ENCODE data around the gene ICE2.

ICE2 gene

DNA sequence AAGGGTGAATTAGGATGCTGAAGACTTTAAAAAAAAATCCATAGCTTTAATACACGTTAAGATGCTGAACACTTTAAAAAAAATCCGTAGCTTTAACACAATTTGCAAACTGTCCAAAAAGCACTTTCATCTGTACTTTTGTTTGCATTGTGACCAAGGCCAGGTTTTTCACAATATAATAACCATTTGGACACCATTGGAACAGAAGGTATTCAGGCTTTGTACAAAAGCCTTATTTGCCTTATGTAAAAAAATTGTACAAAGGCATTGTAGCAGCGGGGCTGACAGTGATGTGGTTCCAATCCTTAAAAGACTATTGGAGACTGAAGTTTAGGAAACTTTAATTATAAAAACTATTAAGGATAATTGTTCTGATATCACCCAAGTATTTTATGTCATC is 15.2 kb upstream of the ICE2 start:
- no peak for DNase-seq

DNA sequence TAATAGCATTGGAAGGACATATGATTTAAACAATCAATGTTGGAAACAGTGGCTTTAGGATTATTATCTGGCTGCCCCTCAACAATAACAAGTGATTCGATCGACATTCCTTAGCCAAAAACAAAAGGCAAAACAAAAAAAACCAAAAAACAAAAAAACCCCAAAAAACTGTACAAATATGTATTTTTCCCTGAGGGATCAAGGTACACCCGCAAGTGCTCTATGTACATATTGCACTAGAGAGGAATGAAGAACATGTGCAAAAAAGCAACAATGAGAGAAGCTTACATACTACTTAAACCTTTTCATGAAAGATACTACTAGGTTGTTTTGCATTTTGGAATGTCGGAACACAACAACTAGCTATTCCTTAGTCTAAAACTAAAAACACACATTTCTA is 14.2 kb upstream of the ICE2 start:
- no peak for DNase-seq

DNA sequence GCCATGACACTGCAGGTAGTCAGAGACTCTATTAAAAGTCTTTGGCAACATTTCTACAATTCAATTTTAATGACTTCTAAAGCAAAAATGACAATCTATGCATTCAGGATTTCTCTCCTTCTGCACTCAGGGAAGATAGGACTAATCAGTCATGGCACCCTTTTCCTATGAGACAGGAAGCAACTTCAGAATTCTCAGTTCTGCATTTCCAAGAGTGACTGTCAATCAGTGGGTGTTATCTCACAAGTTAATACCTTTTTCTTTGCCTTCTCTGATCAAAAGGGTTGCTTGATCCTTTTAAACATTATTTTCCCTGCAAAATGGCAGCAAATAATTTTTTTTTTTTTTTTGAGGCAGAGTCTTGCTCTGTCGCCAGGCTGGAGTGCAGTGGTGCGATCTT is 7.8 kb upstream of the ICE2 start:
- no peak for DNase-seq

DNA sequence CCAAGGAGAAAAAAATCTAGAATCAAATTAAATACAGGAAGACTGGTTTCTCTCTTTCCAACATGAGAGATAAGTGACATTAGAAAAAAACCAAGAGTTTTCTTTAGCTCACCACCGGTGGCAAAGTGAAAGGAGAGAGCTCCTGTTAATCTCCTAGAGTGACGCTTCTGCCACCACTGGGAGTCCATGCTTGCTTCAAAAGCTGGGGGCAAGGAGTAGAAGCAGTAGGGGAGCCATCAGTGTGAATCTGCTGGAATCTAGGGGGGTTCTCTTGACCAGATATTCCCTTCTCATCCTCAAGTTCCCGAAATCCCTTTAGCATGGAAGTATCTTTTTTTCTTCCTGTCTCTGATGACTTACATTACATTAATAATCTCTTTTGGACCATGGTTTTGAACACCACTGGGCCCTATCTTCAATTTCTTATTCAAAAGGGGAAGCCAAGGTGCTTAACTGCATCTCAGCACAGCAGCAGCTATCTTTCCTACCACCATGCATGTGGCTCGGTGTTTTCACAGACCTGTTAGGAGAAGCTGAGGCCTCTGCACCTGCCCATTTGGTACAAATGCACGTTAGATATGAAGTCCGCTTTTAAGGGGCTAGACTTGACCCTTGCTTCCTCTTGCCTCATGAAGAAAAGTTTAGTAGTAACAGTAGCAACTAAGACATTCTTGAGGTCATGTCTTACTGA is 6.6 kb upstream of the ICE2 start:
- no peak for DNase-seq

GRCh38 chr15:60483042-60483441 is 4.1 kb upstream of the ICE2 start:
- DNase-seq: no peak

DNA sequence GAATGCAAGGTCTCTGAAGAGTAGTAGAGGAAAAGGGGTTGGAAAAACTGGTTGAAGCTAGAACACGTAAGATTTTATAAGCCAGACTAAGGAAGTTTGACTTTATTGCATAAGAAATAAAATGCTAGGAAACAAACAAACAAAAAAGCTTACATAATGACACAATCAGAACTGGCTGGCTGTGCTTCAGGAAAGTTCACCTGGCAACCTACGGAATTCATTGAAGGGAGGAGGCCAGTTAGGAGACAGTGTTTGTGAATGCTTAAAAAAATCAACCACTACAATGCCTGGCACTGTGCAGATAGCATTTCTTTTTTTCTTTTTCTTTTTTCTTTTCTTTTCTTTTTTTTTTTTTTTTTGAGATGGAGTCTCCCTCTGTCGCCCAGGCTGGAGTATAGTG is 1.9 kb upstream of the ICE2 start:
- no peak for DNase-seq

DNA sequence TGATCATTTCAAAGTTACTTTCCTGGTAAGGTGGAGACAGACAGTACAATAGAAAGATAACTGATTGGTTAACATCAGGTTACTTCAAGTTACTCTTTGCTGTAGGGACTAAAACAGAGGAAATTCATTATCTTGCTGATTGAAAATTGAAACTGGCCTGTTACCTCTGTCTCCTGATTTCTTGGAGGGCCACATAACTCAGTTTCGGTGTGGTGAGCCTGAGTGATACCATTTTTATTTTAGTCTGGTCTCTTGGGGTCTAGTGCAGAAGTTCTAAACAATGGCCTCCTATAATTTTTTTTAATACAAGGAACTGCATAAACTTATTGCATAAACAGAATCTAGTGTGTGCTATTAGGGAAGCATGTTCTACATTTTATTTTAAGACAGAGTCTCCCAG is 1.2 kb upstream of the ICE2 start:
- DNase-seq: no peak

DNA sequence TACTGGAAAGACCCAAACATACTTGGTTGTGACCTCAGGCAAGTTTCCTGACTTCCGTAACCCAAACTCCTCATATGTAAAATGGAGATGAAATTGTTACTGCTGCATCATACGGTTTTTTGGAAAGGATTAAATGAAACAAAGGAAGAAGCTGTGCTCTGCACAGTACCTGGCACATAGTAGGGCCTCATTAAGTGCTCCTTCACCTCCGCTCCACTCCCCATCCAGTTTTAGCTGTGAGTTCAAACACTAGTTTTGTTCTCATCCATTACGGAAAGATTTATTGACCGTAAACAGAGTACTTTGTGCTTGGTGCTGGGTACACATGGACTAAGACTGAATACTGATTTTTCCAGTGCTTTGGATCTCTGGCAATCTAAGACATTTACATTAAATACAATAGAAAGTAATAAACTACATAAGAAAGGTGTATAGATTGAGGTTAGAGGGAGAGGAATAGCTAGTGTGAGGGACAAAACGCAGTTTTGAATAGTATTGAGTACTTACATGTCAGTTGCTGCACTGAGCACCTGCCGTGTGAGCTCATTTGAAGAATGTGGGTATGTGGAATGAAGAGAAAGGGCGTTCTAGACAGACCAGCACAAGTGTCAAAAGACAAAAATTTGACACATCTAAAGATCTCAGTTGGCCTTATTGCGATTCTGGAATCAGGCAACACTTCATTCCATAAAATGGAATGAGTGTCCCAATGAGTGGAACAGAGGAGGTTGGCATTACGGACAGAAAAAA is 594 bp upstream of the ICE2 start:
- no peak for DNase-seq

DNA sequence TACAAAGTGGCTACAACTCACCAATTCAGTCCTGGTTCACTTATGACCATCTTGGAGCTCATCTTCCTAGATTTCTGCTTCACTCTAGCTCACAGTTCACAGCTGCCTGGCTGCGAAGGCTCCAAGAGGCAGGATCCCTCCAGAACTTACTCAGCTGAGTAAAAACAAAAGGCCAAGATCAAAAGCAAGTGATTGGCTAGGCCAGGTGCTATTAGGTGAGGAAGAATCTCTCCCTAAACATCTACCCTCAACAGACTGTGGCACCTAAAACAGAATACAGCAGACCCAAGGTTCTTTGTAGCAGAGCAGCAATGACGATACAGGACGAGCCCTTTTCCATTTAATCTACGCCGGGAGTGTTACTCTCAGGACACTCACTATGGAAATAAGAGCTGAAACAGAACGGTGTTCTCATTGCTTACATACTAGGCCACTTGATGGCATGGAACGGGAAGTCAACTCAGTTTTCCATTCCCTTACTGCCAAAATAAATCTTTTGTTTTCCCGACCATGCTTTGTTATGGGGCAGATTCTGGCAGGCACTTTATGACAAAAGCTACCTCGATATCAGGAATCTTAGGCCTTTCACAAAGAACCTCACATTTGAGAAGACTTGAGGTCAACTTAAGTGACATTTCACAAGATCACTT is 901 bp downstream of the ICE2 start:
- DNase-seq: no peak

DNA sequence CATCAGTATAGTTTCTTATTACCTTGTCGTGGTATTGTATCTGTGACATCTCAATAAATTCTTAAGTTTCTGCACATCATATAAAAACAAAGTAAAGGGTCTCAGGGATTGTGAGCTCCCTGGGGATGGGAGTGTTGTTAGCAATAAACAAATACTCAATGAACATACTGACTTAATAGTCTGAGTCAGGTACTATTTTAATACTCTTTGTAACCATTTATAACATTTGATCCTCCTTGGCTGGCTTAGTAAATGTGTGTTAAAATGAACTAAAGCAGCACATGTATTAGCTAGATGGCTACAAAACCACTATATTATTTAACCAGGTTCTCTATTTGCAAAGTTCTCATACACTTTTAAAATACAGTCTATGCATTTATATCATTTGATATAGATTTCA is 1.8 kb downstream of the ICE2 start:
- DNase-seq: no peak

- DNase-seq: no peak
These were observed 2.2 kb downstream of the ICE2 start for GRCh38 chr15:60476713-60477112.

- DNase-seq: no peak
These were observed 5.8 kb downstream of the ICE2 start for GRCh38 chr15:60473135-60473534.

DNA sequence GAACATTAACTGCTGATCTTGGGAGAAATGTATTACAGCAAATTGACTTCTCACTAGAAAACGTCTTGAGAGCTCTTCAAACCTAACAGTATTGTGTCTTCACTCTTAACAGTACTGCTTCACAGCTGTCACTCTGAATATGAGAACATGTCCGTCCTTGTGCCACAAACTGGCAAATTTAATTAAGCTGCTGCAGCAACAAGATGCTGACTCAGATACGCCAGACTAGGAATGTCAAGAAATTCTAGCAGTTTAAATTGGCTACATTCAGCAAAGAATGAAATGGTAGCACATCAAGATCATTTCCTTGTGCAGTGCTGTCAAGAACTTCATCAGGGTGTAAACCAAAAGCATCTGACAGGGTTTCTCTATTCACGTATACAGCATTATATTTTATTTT is 7.6 kb downstream of the ICE2 start:
- no peak for DNase-seq

- no peak for DNase-seq
These were observed 8.9 kb downstream of the ICE2 start for GRCh38 chr15:60469893-60470641.

DNA sequence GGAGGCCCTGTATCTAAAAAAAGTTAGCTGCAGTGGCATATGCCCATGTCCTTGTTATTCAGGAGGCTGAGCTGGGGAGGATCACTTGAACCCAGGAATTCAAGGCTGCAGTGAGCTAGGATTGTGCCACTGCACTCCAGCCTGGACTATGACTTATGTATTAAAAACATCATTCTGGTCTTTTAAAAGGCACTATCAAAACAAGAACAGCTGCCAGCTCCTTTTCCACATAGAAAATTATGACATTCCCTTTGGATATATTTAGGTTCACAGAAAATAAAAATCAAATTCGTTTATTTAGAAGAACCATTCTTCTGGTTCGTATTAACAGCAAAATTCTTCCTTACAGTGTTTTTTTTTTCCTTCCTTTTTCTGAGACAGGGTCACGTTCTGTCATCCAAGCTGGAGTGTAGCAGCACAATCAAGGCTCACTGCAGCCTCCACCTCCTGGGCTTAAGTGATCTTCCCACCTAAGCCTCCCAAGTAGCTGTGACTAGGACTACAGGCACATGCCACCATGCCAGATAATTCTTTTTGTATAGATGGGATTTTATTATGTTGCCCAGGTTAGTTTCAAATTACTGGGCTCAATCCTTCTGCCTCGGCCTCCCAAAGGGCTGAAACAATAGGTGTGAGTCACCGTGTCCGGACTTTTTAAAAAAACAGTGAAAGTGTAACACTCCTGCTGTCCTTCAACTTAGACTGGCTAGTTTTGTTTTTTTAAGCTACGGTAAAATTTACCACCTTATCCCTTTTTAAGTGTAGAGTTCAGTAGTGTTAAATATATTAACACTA is 13.9 kb downstream of the ICE2 start:
- DNase-seq: no peak

DNA sequence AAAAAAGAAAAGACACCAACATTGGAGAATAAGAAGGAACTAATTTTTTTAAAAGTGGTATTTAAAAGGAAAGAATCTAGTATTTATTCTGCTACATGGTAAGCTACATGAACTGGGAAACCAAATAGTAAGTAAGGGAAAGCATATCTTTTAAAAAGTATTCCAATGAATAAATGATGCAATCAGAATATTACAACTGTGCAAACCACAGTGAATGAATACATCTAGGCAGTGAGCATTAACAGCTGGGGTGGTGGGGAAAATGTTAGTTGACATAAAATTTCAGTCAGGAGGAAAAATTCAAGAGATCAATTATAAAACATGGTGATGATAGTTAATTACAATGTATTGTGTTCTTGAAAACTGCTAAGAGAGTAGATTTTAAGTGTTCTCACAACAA is 16.9 kb downstream of the ICE2 start:
- DNase-seq: no peak

GRCh38 chr15:60460931-60461330 is 18.0 kb downstream of the ICE2 start:
- DNase-seq: no peak

- DNase-seq: no peak
These were observed 20.2 kb downstream of the ICE2 start for GRCh38 chr15:60458721-60459120.

DNA sequence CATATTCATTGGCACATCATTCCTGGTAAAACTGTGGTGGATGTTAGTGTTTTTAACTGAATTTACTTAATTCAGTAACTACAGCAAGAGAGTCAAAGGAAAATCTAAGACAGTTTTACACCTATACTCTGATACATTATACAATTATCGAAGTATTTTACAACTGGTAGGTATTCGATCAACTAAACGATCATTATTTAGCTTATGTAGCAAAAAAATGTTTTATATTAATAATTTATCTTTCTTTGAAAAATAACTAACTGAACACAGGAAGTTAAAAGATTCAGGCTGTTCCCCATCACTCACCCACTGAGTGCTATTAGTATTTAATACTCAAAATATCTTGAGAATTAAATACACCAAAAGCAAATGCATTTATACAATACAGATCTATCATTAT is 21.0 kb downstream of the ICE2 start:
- no peak for DNase-seq

DNA sequence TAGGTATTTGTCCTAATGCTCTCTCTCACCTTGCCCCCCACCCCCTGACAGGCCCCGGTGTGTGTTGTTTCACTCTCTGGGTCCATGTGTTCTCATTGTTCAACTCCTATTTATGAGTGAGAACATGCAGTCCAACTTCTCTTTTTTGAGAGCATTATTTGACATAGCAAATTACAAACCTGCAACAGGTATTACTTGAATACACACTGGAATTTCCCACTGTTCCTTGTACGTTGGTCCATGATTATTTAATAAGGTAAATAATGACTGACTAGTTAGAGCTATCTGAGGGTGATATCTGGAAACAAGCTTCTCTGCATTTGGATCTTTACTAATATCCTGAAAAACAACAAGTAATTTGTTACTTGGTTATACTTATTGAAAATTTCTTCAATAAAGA is 24.1 kb downstream of the ICE2 start:
- no peak for DNase-seq

GRCh38 chr15:60448668-60449360 is 30.1 kb downstream of the ICE2 start:
- DNase-seq: no peak

GRCh38 chr15:60444289-60444912 is 34.5 kb downstream of the ICE2 start:
- DNase-seq: no peak

Measured in NCI-H2029 treated with DMSO at 0.1 percent for 48 hours (cell line).